HepG2 (cell line): Measurements from ENCODE around the gene C14orf119. TPM values are rescaled to one million over a fixed set of nuclear protein-coding genes. Genes with fewer than 3 reads are reported as not detected.
A peak's percentile ranks its signal among the peaks of the same experiment; 100 is the strongest.

Source experiments
- BCL6 ChIP-seq: IDR thresholded peaks from 2 replicates; pipeline ENCODE4 v1.6.1; 2016; ENCODE audit warnings: missing genetic modification reagents, missing compliant biosample characterization
- CEBPB ChIP-seq: IDR thresholded peaks from 2 replicates; pipeline ENCODE4 v1.6.1; 2011; ENCODE audit warnings: low read depth, low read length, improper control_type of control experiment, borderline replicate concordance
- HIVEP1 ChIP-seq: sonication (generic); formaldehyde crosslinking; IDR thresholded peaks from 2 replicates; pipeline ENCODE4 v1.4.0; 2020; ENCODE audit warnings: mild to moderate bottlenecking, missing genetic modification reagents
- HOXA3 ChIP-seq: sonication (generic); formaldehyde crosslinking; IDR thresholded peaks from 2 replicates; pipeline ENCODE4 v1.5.0; 2020; ENCODE audit warnings: missing genetic modification reagents
- JUND ChIP-seq: sonication (generic); formaldehyde crosslinking; IDR thresholded peaks from 2 replicates; pipeline ENCODE4 v1.8.0; 2022; ENCODE audit warnings: mild to moderate bottlenecking, missing genetic modification reagents
- NFE2 ChIP-seq: sonication (generic); formaldehyde crosslinking; IDR thresholded peaks from 2 replicates; pipeline ENCODE4 v1.4.0; 2020; ENCODE audit warnings: missing genetic modification reagents
- NR0B2 ChIP-seq: sonication (generic); formaldehyde crosslinking; IDR thresholded peaks from 2 replicates; pipeline ENCODE4 v1.4.0; 2020; ENCODE audit warnings: mild to moderate bottlenecking, missing genetic modification reagents
- RFX5 ChIP-seq: IDR thresholded peaks from 2 replicates; pipeline ENCODE4 v1.6.1; 2011; ENCODE audit warnings: low read depth, low read length, improper control_type of control experiment
- RFXANK ChIP-seq: IDR thresholded peaks from 2 replicates; pipeline ENCODE4 v1.6.1; 2016
- TBX2 ChIP-seq: sonication (generic); formaldehyde crosslinking; IDR thresholded peaks from 2 replicates; pipeline ENCODE4 v1.5.0; 2020; ENCODE audit warnings: missing genetic modification reagents, mild to moderate bottlenecking, borderline replicate concordance
- TEF ChIP-seq: sonication (generic); formaldehyde crosslinking; IDR thresholded peaks from 2 replicates; pipeline ENCODE4 v1.5.0; 2020; ENCODE audit warnings: missing genetic modification reagents
- U2AF1 ChIP-seq: fragments of 200-400 bp; formaldehyde crosslinking; optimal IDR thresholded peaks from 2 replicates; pipeline ENCODE3; 2017; ENCODE audit warnings: mild to moderate bottlenecking, low read depth, low read length
- ZNF274 ChIP-seq: sonication (generic); formaldehyde crosslinking; IDR thresholded peaks from 2 replicates; pipeline ENCODE4 v1.5.1; 2020; ENCODE audit warnings: mild to moderate bottlenecking, missing genetic modification reagents
- ZNF350 ChIP-seq: sonication (generic); formaldehyde crosslinking; IDR thresholded peaks from 2 replicates; pipeline ENCODE4 v1.4.0; 2020; ENCODE audit warnings: mild to moderate bottlenecking, low read depth, missing genetic modification reagents, borderline replicate concordance
- ZNF557 ChIP-seq: sonication (generic); formaldehyde crosslinking; IDR thresholded peaks from 2 replicates; pipeline ENCODE4 v1.4.0; 2020; ENCODE audit warnings: missing genetic modification reagents
- ZNF570 ChIP-seq: sonication (generic); formaldehyde crosslinking; IDR thresholded peaks from 2 replicates; pipeline ENCODE4 v1.4.0; 2020; ENCODE audit warnings: mild to moderate bottlenecking, missing genetic modification reagents, borderline replicate concordance
- ZNF619 ChIP-seq: sonication (generic); formaldehyde crosslinking; IDR thresholded peaks from 2 replicates; pipeline ENCODE4 v1.4.0; 2020; ENCODE audit warnings: mild to moderate bottlenecking, missing genetic modification reagents
- ZNF7 ChIP-seq: IDR thresholded peaks from 2 replicates; pipeline ENCODE4 v1.6.1; 2016; ENCODE audit warnings: missing biosample characterization, missing genetic modification reagents
- ZNF746 ChIP-seq: sonication (generic); formaldehyde crosslinking; IDR thresholded peaks from 2 replicates; pipeline ENCODE4 v1.8.0; 2022; ENCODE audit warnings: mild to moderate bottlenecking, missing genetic modification reagents
- ZSCAN30 ChIP-seq: sonication (generic); formaldehyde crosslinking; IDR thresholded peaks from 2 replicates; pipeline ENCODE4 v1.5.0; 2020; ENCODE audit warnings: mild to moderate bottlenecking, missing genetic modification reagents
- polyA plus RNA-seq, 8 experiments: library from polyadenylated mRNA; depleted of rRNA in 3 of 8; stranded (reverse) in 7 of 8; unstranded in 1 of 8; fragments of >200 nt; fragmentation: Illumina TruSeq in 4 of 8; extraction: Trizol in 4 of 8; gene quantifications; 2 replicates each; pipeline versions ENCODE4 v1.2.1 to v1.2.3, GENCODE V29; 2011 to 2016; ENCODE audit warnings: low read depth in 4 of 8, missing spikeins in 1 of 8, mixed read lengths in 1 of 8; ENCODE audit not compliant: insufficient read depth in 1 of 8
- total RNA-seq, 5 experiments: library from RNA; depleted of rRNA; stranded (reverse); fragments of >200 nt; fragmentation: Illumina TruSeq; extraction: Trizol; gene quantifications; 2 replicates each; pipeline ENCODE4 v1.2.3, GENCODE V29; 2016; ENCODE audit warnings: low read depth in 1 of 5
- TF ChIP-seq, protein P1 (sequence below): sonication (generic); formaldehyde crosslinking; IDR thresholded peaks from 2 replicates; pipeline ENCODE4 v1.4.0; 2020; ENCODE audit warnings: missing genetic modification reagents
- TF ChIP-seq, protein P2 (sequence below): sonication (generic); formaldehyde crosslinking; IDR thresholded peaks from 2 replicates; pipeline ENCODE4 v1.4.0; 2020; ENCODE audit warnings: mild to moderate bottlenecking, missing genetic modification reagents
- TF ChIP-seq, protein P3 (sequence below): sonication (generic); formaldehyde crosslinking; IDR thresholded peaks from 2 replicates; pipeline ENCODE4 v1.4.0; 2020; ENCODE audit warnings: missing genetic modification reagents, low read depth, mild to moderate bottlenecking, borderline replicate concordance

Gene C14orf119
- total and polyA plus RNA-seq, 2 of the 13 experiments (the other 11 are each of a cell fraction or from before 2014, with no cell fraction given): 117 to 206 TPM

- TF ChIP-seq ZNF350 (peak; percentile 91), ZSCAN30 (CRISPR knock-in tag) (0 out of 2 replicates have a peak, but pooled peaks have one; percentile 40), ZNF619 (CRISPR knock-in tag) (peak; percentile 88; the same call in 1 of the 2 replicates), JUND (CRISPR knock-in tag) (no peak), BCL6 (CRISPR knock-in tag) (peak; percentile 56), RFXANK (0 out of 2 replicates have a peak, but pooled peaks have one; percentile 54), TEF (CRISPR knock-in tag) (no peak), CEBPB (no peak), HOXA3 (CRISPR knock-in tag) (peak; percentile 91), TBX2 (CRISPR knock-in tag) (peak; percentile 61; the same call in 1 of the 2 replicates), NFE2 (no peak), HIVEP1 (CRISPR knock-in tag) (peak; percentile 67; the same call in 1 of the 2 replicates), ZNF557 (no peak), U2AF1 (peak; percentile 38), ZNF7 (CRISPR knock-in tag) (peak; percentile 59), NR0B2 (CRISPR knock-in tag) (peak; percentile 82), ZNF570 (CRISPR knock-in tag) (no peak), ZNF274 (CRISPR knock-in tag) (peak; percentile 22; the same call in 1 of the 2 replicates), RFX5 (peak; percentile 51; the same call in 1 of the 2 replicates), ZNF746 (CRISPR knock-in tag) (peak; percentile 60; the same call in 1 of the 2 replicates)
- TF ChIP-seq, protein P1, sequence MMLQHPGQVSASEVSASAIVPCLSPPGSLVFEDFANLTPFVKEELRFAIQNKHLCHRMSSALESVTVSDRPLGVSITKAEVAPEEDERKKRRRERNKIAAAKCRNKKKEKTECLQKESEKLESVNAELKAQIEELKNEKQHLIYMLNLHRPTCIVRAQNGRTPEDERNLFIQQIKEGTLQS (CRISPR knock-in tag): no peak; the same call in 1 of the 2 replicates
- TF ChIP-seq, protein P2, sequence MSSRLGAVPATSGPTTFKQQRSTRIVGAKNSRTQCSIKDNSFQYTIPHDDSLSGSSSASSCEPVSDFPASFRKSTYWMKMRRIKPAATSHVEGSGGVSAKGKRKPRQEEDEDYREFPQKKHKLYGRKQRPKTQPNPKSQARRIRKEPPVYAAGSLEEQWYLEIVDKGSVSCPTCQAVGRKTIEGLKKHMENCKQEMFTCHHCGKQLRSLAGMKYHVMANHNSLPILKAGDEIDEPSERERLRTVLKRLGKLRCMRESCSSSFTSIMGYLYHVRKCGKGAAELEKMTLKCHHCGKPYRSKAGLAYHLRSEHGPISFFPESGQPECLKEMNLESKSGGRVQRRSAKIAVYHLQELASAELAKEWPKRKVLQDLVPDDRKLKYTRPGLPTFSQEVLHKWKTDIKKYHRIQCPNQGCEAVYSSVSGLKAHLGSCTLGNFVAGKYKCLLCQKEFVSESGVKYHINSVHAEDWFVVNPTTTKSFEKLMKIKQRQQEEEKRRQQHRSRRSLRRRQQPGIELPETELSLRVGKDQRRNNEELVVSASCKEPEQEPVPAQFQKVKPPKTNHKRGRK (CRISPR knock-in tag): 0 out of 2 replicates have a peak, but pooled peaks have one; percentile 80
- TF ChIP-seq, protein P3, sequence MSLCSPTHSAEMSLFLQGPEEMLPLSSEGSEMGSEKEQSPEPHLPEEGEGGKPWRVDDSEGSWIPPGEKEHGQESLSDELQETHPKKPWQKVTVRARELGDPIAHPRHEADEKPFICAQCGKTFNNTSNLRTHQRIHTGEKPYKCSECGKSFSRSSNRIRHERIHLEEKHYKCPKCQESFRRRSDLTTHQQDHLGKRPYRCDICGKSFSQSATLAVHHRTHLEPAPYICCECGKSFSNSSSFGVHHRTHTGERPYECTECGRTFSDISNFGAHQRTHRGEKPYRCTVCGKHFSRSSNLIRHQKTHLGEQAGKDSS (CRISPR knock-in tag): peak; percentile 75; the same call in 1 of the 2 replicates
These were observed 23.9 kb upstream of the C14orf119 start (continued) for GRCh38 chr14:23071244-23071920.
